GM19239 (cell line): ENCODE data around the gene ANKRD62.
A peak's percentile ranks its signal among the peaks of the same experiment; 100 is the strongest.
"Not testable (repeated sequence)": the region's sequence is repeated elsewhere in the genome, so short reads cannot be mapped to it uniquely, and the experiment has no call there.

Experiments used
- DNase-seq: peaks from one replicate; pipeline ENCODE4 v3.0.0; 2011; ENCODE audit warnings: low spot score; ENCODE audit not compliant: insufficient read length
- FAIRE-seq: peaks from 2 replicates; lab custom pipeline; 2011; peaks lifted over from hg19 to GRCh38; lab: Jason Lieb, UNC

Gene ANKRD62

DNA sequence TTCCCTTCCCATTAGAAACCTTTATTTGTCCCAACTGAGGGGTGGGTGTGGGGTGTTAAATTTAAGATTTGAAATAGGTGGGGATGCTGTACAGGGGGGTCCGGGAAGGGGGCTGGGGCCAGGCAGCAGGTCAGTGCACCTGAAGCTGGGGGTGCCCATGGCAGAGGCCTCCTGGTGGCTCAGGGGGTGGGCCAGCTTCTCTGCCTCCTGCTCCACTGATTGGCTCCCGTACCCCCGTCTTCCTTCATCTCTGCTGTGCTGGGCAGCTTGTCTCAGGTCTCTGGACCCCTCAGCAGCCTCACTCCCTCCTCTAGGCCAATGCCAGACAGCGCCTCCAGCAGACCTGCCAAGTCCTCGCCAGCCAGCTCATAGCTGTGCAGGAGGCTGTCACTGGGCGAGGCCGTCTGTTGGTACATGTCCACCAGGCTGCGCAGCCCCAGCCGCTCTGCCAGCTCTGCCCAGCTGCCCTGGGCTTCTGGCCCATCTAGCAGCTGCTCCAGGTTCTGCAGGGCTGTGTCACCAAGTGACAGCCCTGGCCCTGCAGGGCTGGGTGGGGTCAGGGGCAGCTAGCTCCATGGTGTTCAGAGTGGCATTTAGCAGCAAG lies 2.0 kb upstream of the ANKRD62 start:
- DNase-seq (no peak), FAIRE-seq (no peak)

DNA sequence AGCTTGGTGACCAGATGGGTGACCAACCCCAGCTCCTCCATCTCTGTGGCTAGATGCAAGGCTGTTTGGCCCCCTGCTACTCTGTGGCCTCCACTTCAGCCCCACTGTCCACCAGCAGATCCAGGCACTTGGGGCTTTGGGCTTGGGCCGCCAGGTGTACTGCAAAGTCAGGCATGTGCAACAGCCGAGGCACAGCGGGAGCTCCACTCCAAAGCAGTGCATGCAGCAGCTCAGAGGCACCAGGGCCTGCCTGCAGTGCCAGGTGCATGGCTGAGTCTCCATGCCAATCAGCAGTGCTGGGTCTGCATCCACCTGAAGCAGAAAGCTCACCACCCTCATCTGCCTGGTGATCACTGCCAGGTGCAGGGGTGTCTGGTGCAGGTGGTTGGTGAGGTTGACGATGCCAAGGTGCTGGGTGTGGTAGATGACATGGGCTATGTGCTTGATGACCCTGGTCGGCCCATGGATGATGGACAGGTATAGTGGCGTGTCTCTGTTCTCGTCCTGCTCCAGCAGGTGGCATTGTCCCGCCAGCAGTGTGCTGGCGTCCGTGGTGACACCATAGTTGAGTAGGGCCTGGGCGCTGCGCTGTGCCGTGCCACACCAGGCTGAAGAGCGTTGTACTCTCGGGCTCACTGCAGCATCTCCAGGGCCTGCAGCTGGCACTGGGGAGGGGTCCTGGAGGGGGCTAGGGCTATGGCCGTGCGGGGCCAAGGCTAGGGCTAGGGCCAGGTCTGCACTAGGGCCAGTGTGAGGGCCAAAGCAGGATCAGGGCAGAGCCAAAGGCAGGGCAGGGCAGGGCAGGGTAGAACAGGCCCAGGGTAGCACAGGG lies 1.0 kb upstream of the ANKRD62 start:
- DNase-seq (no peak), FAIRE-seq (no peak)

DNA sequence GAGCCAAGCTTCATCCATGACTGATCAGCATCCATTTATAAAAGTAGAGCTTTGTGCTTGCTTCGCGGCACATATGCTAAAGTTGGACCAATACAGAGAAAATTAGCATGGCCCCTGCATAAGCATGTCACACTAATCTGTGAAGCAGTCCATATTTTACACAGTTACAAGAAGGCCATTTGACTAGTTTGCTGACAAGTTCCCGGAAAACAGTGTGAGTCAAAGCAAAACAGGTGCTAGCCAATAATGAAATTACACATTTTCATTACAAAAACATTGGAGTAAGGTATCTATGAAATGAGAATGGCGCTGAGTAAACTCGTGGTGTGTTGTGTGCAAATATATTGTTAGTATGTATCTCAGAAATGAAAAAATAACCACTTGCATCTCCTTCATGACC lies 4.7 kb downstream of the ANKRD62 start:
- FAIRE-seq (no peak), DNase-seq (no peak)

DNA sequence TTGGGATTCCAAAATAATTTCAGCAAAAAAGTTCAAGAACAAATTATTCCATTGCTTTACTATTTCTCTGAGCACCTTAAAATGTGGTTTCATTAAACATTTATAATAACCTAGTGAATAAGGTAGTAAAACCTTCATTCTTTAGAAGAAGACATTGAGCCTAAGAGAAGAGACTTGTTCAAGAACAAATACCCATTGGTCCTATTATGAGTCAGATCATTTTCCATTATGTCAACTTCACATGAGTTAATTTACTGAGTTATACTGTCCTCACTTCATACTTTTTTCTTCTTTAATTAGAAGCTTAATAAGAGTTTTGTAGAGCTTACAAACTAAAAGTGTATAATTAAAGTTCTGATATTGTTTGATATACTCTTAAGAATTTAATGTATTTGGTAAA lies 5.5 kb downstream of the ANKRD62 start:
- DNase-seq (no peak), FAIRE-seq (no peak)

DNA sequence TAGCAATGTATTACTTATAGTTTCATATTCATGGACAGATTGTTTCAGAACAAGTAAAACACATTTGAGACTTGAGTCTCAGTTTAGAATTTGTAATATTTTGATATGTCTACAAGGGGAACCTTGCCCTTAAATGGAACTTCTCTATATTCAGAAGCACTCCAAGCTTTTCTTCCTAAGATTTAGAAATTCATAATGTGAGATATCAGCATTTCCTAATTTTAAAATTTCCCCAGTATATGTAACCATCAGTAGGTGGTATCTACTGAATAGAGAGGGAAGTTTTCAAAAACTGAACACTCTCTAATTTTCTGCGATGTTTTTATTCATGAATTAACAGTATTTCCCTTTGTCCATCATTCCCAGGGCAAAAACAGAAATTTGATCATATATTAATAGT lies 7.6 kb downstream of the ANKRD62 start:
- DNase-seq (no peak), FAIRE-seq (no peak)

DNA sequence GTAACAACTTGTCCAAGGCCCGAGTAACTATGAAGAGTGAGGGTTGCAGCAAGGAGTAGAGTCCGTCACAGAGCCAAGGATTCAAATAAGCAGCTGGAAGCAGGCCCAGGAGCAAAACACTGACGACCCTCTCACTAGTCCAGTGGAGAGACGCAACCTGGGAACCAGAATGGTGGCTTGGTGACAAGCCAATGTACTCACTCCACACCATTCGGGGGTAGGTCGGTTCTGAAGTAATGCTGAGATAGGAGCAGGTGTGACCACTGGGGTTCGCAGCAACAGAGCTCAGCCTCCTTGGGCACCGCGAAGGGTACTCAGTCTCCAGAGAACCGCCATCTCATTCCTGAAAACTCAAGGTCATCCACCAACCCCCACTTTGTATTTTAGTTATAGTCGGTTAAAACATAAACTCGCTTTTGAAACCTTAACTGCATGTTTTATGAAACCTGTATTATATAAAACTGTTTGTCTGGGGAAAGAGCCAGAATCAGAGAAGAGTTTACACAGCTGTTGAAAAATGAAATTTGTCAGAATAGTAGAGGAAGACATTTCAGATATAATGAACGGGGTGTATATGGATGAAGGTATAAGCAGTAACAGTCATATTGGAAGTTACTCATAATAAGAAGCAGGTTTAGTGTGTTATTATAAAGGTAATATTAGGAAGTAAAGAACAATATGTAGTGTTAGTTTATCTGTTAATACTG lies 8.6 kb downstream of the ANKRD62 start:
- DNase-seq (no peak), FAIRE-seq (no peak)

DNA sequence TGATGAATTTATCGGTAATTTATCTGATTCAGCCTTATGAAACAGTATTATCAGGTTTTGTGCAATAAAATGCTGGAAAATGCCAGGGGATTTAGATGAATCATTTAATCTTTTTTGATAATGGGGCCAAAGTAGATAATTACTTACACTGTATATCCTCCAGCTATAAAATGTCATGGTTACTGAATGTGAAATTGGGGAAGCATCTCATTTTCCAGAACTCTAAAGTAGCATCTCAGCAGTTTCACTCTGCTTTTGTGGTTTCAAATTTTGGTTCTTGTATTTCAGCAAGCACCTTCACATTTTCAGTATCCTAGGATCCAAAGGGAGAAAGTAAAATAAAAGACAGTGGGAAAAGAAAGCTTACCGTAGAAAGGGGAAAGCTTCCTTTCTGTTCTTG lies 12.8 kb downstream of the ANKRD62 start:
- DNase-seq (no peak), FAIRE-seq (no peak)

DNA sequence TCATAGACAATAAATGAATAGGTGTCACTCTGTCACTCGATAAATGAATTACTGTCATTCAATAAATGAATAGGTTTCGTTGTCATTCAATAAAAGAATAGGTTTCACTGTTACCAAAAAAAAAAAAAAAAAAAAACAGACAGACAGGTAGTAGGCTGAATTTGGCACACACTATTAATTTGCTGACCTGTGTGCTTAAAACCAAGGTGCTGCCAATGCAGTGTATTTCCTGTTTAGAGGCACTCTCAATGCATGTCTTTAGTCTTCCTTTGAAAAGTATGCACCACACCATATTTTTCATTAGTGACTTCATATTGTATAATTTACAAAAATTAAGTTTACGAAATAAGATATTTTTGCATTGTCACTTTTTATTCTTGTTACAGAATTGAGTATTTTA lies 16.2 kb downstream of the ANKRD62 start:
- DNase-seq (no peak), FAIRE-seq (no peak)

DNA sequence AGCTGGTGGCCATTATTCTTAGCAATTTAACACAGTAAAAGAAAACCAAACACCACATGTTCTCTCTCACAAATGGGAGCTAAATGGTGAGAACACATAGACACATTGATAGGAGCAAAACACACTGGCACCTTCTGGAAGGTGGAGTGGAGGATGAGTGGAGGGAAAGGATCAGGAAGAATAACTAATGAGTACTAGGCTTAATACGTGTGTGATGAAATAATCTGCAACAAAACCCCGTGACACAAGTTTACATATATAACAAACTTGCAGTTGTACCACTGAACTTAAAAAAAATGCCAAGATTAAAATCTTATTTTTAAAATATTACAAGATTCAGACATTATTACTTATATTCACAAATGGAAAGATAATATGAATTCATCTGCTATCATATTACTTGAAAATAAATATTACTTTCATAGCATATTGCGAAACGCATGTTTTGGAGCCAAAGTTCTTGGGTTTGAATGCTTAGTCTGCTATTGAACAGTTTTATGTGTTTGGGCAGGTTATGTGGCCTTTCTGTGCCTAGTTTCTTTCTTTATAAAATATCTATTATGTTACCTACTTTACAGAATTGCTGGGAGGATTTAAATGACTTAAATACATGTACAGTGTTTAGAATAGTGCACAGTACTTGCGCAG lies 20.5 kb downstream of the ANKRD62 start:
- FAIRE-seq (no peak), DNase-seq (no peak)

DNA sequence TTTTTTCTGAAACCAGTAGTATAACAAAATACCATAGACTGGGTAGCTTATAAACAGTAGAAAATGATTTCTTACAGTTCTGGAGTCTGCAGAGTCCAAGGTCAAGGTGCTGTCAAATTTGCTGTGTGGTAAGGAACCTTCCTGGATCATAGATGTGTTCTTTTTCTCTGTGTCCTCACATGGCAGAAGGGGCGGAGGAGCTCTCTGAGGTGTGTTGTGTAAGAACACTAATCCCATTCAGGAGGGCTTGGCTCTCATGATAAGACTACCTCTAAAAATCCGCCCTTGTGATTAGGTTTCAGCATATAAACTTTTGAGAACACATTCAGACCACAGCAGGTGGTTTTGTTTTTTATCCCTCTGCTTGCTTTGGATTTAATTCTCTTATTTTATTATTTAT lies 25.7 kb downstream of the ANKRD62 start:
- DNase-seq, result no peak
- FAIRE-seq, result no peak

DNA sequence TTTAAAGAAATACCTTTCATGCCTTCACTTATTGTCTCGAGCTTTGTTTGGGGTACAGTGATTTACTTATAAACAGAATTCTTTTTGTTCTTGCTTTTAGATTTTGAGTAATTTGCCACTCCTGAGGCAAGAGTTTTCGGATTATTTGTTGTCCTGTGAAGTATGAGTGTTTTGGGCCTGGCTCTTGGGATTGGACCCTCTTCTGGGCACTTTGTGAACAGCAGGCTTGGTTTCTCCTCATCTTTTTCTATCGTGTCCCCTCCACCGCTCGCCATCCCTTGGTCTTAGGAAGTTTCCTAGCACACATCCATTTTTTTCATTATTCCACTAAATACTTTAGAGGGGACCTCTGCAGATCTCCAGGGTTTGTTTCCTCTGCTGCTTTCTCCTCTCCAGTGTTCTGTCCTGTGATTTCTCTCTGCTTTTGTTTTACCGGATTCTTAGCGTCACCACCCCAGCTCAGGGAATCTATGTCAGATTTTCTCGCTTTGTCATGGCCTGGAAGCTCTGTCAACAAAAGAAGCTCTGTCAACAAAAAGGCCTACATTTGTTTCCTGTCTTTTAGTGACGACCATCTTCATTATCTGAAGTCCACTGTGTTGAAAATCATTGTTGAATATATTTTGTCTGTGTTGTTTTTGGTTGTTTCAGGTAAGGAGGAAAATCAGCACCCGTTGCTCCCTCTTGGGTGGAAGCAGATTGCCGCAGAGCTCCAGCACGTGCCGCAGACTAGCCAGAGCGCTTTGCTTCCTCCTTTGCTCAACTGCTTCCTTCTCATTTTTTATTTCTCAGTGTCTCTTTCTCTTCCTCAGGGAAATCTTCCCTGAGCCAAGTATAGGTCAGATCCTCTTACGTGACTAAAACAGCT lies 27.8 kb downstream of the ANKRD62 start:
- FAIRE-seq, result no peak
- DNase-seq, result no peak

DNA sequence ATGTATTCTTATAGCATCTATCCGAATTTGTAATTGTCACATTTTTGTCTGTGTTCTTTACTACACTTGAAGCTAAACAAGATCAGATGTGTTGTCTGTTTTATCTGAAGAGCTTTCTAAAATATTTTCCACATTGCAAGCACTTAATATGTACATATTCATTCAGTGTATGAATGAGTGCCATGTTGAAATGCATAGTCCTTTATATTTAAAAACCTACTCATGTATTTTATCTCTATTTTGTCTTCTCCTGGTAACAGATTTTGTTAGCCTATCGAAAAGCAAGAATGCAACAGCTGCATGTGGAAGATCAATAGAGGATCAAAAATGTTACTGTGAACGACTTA lies 28.4 kb downstream of the ANKRD62 start:
- not testable (repeated sequence) for DNase-seq, FAIRE-seq

DNA sequence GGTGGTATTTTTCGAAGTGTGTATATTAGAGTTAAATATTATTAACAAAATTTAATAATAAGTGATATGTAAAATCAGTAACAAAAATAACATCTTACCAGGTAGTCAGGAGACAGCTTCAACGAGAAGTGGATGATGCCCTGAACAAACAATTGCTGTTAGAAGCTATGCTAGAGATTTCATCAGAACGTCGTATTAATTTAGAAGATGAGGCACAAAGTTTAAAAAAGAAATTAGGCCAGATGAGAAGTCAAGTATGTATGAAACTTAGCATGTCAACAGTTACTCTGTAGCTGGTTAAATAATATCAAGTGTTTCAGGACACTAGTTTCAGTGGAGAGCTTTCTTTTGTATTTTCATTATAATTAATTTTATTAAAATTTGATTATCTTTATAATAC lies 34.0 kb downstream of the ANKRD62 start:
- not testable (repeated sequence) for FAIRE-seq, DNase-seq

DNA sequence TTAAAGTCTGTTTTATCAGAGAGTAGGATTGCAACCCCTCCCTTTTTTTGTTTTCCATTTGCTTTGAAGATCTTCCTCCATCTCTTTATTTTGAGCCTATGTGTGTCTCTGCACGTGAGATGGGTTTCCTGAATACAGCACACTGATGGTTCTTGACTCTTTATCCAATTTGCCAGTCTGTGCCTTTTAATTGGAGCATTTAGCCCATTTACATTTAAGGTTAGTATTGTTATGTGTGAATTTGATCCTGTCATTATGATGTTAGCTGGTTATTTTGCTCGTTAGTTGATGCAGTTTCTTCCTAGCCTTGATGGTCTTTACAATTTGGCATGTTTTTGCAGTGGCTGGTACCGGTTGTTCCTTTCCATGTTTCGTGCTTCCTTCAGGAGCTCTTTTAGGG lies 45.2 kb downstream of the ANKRD62 start:
- not testable (repeated sequence) for FAIRE-seq, DNase-seq

DNA sequence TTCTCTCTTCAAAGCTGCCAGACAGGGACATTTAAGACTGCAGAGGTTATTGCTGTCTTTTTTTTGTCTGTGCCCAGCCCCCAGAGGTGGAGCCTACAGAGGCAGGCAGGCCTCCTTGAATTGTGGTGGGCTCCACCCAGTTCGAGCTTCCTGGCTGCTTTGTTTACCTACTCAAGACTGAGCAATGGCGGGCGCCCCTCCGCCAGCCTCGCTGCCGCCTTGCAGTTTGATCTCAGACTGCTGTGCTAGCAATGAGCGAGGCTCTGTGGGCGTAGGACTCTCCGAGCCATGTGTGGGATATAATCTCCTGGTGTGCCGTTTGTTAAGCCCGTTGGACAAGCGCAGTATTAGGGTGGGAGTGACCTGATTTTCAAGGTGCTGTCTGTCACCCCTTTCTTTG lies 47.2 kb downstream of the ANKRD62 start:
- DNase-seq, FAIRE-seq: not testable (repeated sequence)

DNA sequence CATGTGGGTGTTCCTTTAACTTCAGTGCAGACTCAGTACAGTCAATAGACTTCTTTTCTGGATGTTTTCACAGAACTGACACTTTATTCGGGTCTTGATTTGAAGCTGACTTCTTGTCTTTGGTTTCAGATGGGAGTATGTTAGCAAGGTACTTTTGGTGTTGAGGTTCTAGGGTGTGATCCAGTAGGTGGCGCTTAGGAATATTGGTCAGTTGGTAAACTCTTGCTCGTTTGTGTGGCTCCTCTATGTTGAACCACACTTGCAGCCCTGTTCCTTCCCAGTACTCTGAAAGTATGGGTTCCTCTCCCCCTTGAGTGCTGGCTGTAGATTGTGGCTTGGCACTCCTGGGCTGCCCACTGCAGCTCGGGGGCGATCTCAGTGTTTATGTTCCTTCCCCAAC lies 48.1 kb downstream of the ANKRD62 start:
- FAIRE-seq, DNase-seq: not testable (repeated sequence)

DNA sequence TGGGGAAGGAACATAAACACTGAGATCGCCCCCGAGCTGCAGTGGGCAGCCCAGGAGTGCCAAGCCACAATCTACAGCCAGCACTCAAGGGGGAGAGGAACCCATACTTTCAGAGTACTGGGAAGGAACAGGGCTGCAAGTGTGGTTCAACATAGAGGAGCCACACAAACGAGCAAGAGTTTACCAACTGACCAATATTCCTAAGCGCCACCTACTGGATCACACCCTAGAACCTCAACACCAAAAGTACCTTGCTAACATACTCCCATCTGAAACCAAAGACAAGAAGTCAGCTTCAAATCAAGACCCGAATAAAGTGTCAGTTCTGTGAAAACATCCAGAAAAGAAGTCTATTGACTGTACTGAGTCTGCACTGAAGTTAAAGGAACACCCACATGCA lies 55.8 kb downstream of the ANKRD62 start:
- DNase-seq, result not testable (repeated sequence)
- peak; percentile 88 for FAIRE-seq

DNA sequence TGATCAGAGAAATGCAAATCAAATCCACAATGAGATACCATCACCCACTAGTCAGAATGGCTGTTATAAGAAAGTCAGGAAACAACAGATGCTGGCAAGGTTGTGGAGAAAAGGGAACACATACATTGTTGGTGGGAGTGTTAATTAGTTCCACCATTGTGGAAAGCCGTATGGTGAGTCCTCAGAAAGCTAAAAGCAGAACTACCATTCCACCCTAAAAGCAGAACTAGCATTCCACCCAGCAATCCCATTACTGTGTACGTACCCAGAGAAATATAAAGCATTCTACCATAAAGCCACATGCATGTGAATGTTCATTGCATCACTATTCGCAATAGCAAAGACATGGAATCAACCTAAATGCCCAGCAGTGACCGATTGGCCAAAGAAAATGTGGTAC lies 60.7 kb downstream of the ANKRD62 start:
- FAIRE-seq (no peak), DNase-seq (no peak)

DNA sequence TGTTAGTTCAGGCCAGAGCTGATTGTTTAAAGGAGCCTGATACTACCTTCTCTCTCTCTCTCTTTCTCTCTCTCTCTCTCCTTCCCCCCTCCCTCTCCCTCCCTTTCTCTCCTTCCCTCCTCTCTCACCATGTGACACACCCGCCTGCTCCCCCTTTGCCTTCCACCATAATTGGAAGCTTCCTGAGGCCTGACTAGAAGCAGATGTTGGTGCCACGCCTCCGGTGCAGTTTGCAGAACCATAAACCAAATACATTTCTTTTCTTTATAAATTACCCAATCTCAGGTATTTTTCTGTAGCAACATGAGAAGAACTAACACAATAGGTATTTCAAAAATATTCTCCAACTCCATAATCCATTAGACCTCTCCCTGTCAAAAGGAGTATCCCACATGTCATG lies 62.4 kb downstream of the ANKRD62 start:
- DNase-seq (no peak), FAIRE-seq (no peak)

DNA sequence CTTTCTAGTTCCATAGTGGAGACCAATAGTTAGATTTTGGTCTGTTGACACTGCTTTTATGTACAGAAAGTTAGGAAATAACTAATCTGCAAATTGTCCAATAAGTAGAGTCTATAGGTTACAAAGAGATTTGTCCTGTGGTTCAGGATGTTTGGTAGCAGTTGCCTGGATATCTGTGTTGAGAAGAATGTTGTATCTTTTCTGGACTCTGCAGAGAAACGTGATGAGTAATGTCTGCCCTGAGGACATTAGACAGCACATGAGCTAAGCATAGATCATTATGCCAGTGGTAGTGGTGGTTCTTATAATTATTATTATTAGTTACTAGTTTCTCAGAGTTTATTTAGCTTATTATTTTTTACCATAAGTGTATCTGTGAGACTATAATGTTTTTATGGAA lies 65.8 kb downstream of the ANKRD62 start:
- FAIRE-seq (no peak), DNase-seq (no peak)
